NCI-H2081 treated with DMSO at 0.1 percent for 48 hours (cell line): ENCODE results near the gene ENTHD1.
"Not testable (repeated sequence)": the region's sequence is repeated elsewhere in the genome, so short reads cannot be mapped to it uniquely, and the experiment has no call there.

ENCODE experiments used
- DNase-seq: peaks from one replicate; lab custom pipeline; 2025; lab: John Stamatoyannopoulos, UW

The ENTHD1 gene

GRCh38 chr22:39924286-39924685 is 30.7 kb upstream of the ENTHD1 start:
- no peak for DNase-seq

GRCh38 chr22:39923696-39924095 is 30.1 kb upstream of the ENTHD1 start:
- no peak for DNase-seq

- no peak for DNase-seq
These were observed 26.7 kb upstream of the ENTHD1 start for GRCh38 chr22:39920134-39920743.

DNA sequence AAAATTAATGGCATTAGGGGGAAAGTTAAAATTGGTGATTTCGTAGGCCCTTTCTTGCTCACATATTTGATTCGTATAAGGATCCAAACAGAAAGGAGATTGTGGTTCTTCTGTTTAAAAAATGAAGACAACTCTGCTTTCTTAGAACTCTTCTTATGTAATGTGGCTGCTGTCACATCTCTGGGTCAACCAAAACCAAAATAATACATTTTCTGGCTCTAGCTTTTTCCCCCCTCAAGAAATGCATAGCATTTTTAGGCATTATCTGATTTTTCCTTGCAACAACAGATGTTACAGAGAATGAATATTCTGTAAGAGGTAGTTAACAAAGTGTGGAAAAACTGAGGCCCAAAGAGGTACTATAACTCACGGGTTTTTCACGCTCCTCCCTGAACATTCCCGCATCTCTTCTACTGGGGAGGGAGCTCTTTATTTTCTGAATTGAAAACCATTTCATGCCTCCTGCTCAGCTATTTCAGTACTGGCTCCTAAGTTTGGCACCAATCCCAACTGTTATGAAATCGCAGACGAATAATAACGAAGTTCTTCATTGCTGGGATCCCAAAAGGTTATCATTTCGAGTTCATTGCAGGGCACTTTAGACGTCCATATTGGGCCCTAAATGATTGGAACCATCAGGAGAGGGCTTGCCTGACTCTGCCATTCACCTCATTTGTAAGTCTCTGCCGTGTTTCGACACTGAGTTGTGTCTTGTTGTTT is 24.4 kb upstream of the ENTHD1 start:
- DNase-seq = no peak

DNA sequence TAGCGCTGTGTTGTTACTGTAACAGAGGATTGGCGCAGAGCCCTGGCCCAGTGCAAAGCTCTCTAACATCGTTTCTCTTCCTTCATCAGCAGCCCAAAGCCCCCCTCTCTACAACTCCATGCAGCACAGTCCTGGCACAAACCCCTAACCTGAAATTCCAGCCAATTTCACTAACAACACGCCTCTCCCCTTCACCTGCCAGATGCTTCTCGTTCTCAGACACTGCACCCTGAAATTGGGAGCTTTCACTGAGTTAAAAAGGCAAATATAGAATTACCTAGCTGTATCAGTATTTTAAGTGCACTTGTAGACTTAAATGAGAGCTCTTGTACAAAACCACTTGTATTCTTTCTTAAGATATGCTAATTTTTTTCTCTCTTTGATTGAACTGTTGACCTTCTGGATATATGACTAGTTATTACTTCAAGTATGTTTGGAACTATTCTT is 23.7 kb upstream of the ENTHD1 start:
- no peak for DNase-seq

DNA sequence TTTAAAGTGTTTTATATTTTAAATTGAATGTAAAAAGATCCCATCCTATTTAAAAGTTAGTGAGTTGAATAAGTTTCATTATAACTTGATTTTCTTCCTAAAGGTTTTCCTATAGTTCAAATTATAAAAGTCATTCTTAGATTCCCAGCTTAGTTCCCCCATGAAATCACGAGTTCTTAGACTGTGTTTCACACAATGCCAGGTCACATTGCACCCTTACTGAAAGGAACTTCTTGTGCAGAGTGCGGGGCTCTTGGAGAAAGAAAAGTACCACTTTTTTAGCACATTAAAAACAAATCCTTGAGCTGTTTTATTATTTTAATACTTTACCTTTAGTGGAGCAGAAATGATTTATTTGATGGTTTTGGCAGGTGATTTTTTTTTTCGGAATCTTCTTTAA is 22.9 kb upstream of the ENTHD1 start:
- no peak for DNase-seq

DNA sequence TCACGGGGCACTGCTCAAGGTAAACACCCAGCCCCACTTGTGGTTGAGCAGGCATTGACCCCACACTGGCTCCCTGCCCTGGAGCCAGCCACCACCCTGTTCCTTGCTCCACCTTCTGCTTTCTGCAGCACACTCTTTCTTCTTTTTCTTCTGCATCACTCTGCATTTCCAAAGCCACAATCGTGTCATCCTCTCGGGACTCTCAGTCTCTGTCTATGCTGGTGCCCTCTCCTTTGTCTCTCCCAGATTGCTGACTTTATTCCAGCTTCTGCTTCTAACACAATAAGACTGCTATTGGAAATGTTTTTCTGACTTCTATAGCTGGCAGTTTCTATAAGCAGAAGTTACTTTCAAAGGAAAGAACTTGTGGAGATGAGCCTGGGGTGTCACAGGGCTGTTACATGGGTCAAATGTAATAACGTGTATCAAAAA is 21.8 kb upstream of the ENTHD1 start:
- DNase-seq = no peak

DNA sequence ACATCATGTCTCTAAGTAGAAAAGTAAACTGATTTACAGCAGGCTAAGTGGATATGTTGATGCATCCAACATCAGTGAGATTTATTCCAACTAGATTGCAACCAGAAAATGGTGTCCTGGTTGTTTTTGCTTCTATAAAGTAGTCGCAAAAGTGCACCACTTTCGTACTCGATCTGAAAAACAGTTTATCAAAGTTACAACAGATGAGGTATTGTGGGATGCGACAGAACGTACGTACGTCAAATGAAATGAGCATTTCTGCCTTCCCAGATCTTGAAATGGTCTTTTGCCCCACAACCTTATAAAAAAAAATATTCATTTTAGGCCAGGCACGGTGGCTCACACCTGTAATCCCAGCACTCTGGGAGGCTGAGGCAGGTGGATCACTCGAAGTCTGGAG is 21.0 kb upstream of the ENTHD1 start:
- DNase-seq = no peak

DNA sequence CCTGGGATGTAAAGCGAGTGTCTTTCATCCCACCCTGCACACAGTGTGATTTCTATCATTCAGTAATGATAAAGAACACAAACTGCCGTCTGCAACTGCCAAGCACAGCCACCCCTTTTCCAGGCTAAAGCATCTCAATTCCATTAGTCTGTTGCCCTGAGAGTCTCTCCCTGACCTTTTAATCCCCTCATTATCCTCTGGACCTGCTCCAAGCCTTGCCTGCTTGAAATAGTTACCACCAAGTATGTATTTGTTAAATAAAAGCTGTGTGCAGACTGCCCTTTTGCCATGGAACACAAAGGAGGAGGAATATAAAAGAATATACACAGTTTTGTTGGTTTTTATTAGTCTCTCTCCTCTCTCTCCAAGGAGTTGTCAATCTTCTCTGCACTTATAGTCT is 20.3 kb upstream of the ENTHD1 start:
- no peak for DNase-seq

- no peak for DNase-seq
These were observed 19.8 kb upstream of the ENTHD1 start for GRCh38 chr22:39913321-39913720.

- no peak for DNase-seq
These were observed 17.5 kb upstream of the ENTHD1 start for GRCh38 chr22:39910876-39911613.

DNA sequence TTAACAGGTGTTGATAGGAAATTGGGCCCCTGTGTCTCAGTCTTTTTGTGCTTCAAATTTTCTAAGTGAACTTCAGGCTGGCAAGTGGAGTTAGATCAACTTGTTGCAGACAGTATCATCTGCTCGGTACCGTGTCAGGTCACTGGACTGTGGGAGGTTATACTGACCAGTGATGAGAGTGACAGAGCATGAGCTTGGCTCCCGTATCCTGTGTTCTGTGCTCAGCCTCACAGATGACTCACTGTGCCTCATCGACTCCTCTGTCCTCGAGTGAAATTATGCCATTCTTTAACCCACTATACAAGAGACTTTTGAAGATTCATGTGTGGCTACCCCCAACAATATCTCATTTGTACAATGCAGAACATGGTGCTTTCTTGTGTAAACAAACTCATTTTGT is 15.2 kb upstream of the ENTHD1 start:
- DNase-seq = no peak

DNA sequence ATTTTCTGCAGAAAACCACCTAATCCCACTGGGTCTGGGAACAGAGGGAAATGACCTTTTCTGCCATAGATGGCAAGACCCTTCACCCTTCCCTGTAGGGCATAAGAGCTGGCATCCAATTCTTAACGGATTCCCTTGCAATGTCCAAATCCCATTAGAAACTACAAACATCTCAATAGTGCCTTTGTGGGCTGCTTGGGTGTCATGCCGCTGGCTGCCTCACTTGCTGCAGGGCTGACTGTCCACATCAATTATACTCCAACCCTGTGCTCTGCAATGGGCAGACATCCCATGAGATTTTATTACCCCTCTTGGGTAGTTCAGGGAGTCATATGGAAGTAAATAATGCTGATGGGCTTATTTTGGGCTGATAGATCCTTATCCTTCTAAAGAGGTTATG is 14.6 kb upstream of the ENTHD1 start:
- no peak for DNase-seq

- DNase-seq = no peak
These were observed 14.1 kb upstream of the ENTHD1 start for GRCh38 chr22:39907605-39908097.

DNA sequence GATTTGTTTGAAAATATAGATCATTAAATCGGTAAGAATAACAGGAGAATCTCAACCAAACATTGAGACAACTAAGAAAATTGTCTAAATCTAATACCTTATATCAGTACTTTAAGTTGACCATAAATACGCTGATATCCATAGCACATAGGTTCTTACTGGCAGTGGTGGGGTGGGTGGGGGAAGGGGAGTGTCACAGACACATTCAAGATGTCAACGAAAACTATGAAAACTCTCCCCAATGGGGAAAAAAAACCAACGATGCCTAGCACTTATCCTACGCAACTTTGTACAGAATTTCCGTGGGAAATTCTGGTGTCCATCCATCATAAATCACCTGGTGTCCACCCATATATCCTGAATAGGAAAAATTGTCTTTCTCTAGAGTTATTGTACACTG is 13.5 kb upstream of the ENTHD1 start:
- no peak for DNase-seq

- DNase-seq = no peak
These were observed 12.6 kb upstream of the ENTHD1 start for GRCh38 chr22:39906207-39906606.

DNA sequence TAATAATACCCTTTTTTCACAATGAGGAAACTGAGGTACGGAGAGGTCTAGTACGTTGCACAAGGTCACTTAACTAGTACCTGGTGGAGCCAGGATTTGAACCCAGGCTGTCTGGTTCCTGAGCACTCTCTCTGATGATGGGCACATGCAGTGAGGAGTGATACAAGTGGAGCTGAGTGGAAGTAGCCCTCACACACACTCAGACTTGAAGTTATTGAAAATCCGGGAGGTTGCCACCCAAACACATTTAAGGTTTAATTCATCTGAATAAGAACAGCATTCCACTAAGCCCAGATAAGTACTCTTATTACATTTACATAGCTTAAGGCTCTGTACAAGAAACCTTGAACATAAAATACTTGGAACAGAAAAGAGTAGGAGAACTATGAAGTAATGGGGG is 12.1 kb upstream of the ENTHD1 start:
- no peak for DNase-seq

- DNase-seq = no peak
These were observed 11.3 kb upstream of the ENTHD1 start for GRCh38 chr22:39904862-39905261.

DNA sequence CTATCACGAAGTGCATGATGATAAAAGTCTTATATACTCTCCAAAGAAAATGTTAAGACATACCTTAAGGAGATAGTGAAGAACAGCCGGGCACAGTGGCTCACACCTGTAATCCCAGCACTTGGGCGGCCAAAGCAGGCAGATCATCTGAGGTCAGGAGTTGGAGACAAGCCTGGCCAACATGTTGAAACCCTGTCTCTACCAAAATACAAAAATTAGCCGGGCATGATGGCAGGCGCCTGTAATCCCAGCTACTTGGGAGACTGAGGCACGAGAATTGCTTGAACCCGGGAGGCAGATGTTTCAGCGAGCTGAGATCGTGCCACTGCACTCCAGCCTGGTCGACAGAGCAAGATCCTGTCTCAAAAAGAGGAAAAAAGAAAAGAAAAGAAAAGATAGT is 10.5 kb upstream of the ENTHD1 start:
- not testable (repeated sequence) for DNase-seq

DNA sequence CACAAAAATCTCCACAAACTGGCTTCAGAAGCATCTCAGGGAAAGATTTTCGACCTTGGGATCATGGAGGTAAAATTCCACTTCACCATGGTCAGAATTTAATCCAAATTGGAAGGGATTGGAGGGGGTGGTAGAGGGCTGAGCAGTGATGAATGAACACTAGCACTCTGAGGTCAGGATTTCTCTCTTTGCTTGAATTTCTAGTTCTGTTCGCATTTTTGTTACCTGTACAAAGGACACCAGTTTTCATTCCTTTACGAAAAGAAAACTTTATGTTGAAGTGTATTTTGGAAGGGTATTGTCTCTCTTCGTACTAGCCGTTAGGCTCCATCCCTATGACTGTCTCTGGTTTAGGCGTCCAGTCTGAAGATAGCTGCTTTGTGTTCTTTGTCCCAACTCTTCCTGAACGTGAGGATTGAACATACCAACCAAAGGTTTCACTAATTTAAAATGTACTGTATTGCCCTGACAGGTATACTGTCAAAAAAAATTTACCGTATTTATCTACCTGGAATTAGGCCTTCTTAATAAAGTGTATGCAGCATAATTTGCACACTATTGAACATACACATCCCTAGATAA is 8.1 kb upstream of the ENTHD1 start:
- no peak for DNase-seq

DNA sequence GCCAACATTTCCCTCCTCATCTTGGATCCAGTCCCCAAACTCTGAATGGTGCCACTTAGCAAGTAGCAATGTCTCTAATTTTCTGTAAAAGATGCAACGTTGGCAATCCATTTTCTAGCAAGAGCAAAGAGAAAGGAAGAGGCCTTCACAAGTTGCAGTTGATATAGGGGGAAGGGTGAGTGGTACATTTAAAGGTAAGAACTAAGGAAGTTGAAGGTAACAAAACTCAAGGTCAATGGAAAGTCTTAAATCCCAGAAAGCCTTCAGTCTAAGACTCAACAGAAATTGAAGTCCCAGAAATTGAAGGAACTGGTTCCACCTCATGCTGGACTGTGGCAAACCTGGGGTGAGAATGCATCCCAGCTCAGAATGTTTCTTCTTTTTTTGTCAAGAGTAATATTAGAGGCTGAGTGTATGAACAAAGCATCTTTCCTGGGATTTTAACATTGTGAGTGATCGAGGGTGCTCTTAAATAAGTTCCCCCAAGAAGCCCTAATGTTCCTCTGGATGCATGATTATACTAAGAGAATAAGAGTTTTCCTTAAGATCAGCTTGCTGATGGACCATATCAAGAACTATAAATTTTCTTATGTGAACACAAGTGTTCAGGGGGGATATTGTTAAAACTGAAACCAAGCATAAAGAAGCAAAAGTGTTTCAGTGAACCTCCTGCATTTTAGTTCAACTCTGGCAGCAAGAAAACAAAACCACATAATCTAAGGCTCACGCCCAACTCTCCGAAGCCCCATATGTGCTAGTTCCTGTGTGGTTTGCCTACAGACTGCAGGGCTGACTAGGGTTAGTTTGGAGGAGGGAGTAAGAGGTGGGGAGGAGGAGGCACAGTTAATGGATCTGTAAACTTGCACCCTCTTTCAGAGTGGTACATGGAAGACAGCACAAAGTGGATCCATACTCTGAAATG is 7.0 kb upstream of the ENTHD1 start, which contains the start of gene GRAP2:
Gene GRAP2, plus strand, starts transcription at position 779 of the 922 bp plus-strand sequence. CDS start 46,023 bp downstream, outside the sequence.
- no peak for DNase-seq
